GM12891 (cell line): Measurements from ENCODE around the gene PEX26.

Source experiments
- POLR2A ChIP-seq: IDR thresholded peaks from 2 replicates; pipeline ENCODE4 v1.6.1; 2011; ENCODE audit warnings: low read depth, low read length, control low read depth
- POLR2AphosphoS5 ChIP-seq: IDR thresholded peaks from 2 replicates; pipeline ENCODE4 v1.6.1; 2011; ENCODE audit warnings: low read depth, low read length, control low read depth

DNA sequence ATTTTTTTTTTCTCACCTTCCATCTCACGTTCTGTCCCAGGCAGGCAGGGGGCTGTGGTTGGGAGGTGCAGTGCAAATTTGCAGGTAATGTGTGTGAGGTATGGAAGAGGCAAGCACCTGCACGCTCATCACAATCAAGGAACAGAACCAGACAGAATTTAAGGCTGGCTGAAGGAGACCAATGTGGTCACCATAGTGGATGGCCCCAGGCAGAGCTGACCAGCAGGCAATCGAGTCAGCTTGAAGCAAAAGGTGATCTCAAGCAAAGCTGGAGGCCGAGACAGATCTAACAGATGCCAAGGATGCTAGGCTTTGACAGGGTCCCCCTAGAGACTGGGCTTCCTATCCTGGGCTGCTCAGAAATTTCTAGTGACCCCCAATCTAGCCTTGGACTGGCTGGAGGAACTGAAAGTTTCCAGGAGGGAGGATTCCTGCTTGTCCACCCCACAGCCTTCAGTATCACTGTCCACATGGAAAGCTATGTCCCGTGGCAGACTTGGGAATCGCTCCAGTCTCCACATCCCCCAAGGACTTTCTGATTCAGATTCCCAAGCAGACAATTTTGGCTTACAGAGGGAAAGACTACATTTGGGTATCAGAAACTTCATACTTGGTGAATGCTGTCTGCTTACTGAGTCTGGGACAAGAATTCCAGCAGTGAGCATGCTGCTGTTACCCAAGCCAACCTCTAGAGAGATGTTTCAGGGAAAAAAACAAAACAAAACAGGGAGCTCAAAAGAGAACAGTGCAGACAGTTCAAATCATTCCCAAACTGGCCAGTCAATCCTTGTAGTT is 44.4 kb upstream of the PEX26 start:
- TF ChIP-seq POLR2A (no peak), POLR2AphosphoS5 (no peak)
